Measurements from ENCODE around the gene TANGO2. TPM values are rescaled to one million over a fixed set of nuclear protein-coding genes. Genes with fewer than 3 reads are reported as not detected.

The TANGO2 gene
- total RNA-seq, 1 donor from 2014 or later = 44.2 TPM

DNA sequence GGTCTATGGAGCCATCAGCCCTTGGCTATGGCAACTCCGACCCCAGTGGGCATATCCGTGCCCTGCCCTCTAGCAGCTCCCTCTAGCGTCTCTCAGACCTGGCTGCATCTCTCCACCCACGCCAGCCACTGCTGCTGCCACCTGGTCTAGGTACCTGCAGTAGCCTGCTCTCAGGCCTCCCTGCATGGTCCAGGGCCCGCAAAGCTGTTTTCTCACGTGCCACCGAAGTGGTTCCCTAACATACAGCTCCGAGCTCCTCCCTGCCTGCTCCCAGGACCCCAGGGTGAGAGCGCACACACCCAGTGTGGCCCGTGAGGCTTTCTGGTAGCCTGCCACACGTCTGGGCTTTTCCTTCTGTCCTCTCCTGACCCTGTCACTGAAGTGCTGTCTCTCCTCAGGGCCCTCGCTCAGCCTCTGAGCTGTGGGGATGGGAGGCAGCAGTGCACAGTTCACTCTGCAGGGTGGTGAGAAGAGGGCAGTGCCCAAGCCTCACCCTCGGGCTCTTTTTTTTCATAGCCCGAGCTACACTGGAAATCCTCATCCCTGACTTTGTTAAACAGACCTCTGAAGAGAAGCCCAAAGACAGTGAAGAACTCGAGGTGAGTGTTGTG is 73.4 kb downstream of the TANGO2 start:
- H3K27me3 ChIP-seq (ENCODE audit: control insufficient read depth, insufficient read depth, low read length) = no peaks in the 10 kb centered on the region
- TF ChIP-seq, protein P1, sequence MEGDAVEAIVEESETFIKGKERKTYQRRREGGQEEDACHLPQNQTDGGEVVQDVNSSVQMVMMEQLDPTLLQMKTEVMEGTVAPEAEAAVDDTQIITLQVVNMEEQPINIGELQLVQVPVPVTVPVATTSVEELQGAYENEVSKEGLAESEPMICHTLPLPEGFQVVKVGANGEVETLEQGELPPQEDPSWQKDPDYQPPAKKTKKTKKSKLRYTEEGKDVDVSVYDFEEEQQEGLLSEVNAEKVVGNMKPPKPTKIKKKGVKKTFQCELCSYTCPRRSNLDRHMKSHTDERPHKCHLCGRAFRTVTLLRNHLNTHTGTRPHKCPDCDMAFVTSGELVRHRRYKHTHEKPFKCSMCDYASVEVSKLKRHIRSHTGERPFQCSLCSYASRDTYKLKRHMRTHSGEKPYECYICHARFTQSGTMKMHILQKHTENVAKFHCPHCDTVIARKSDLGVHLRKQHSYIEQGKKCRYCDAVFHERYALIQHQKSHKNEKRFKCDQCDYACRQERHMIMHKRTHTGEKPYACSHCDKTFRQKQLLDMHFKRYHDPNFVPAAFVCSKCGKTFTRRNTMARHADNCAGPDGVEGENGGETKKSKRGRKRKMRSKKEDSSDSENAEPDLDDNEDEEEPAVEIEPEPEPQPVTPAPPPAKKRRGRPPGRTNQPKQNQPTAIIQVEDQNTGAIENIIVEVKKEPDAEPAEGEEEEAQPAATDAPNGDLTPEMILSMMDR (IDR thresholded peaks at IDR 0.05; ENCODE audit: insufficient read depth, low read length, severe bottlenecking) = no peak
- H3K36me3 ChIP-seq (ENCODE audit: control insufficient read depth, insufficient read depth, low read length) = peaks cover 39% of the 10 kb centered on the region
- FAIRE-seq (peak; percentile 91), DNase-seq (ENCODE audit: low read depth) (no peak)
- H3K4me3 ChIP-seq (ENCODE audit: low read depth, low read length) = no peak overlapping the region

GRCh38 chr22:20095521-20095920 is 74.6 kb downstream of the TANGO2 start:
- no peak overlapping the region for H3K4me3 ChIP-seq (ENCODE audit: low read depth, low read length)
- H3K27me3 ChIP-seq (ENCODE audit: control insufficient read depth, insufficient read depth, low read length) = no peaks in the 10 kb centered on the region
- FAIRE-seq (no peak), DNase-seq (ENCODE audit: low read depth) (no peak)
- H3K36me3 ChIP-seq (ENCODE audit: control insufficient read depth, insufficient read depth, low read length) = peaks cover 32% of the 10 kb centered on the region
- TF ChIP-seq, protein P1 (IDR thresholded peaks at IDR 0.05; ENCODE audit: insufficient read depth, low read length, severe bottlenecking) = no peak

GRCh38 chr22:20096574-20097420 is 75.9 kb downstream of the TANGO2 start:
- Histone ChIP-seq H3K4me3 (ENCODE audit: low read depth, low read length) (no peak overlapping the region), H3K27me3 (ENCODE audit: control insufficient read depth, insufficient read depth, low read length) (no peaks in the 10 kb centered on the region), H3K36me3 (ENCODE audit: control insufficient read depth, insufficient read depth, low read length) (peaks cover 31% of the 10 kb centered on the region)
- FAIRE-seq (no peak), DNase-seq (ENCODE audit: low read depth) (no peak)
- TF ChIP-seq, protein P1 (IDR thresholded peaks at IDR 0.05; ENCODE audit: insufficient read depth, low read length, severe bottlenecking) = no peak

- peaks cover 24% of the 10 kb centered on the region for H3K36me3 ChIP-seq (ENCODE audit: control insufficient read depth, insufficient read depth, low read length)
- FAIRE-seq = no peak
These were observed 78.3 kb downstream of the TANGO2 start for GRCh38 chr22:20099099-20099711.

GRCh38 chr22:20101638-20102037 is 80.7 kb downstream of the TANGO2 start:
- peaks cover 34% of the 10 kb centered on the region for H3K36me3 ChIP-seq (ENCODE audit: control insufficient read depth, insufficient read depth, low read length)
- TF ChIP-seq, protein P1 (IDR thresholded peaks at IDR 0.05; ENCODE audit: insufficient read depth, low read length, severe bottlenecking) = no peak

More at GRCh38 chr22:20099099-20099711, 78.3 kb downstream of the TANGO2 start:
- TF ChIP-seq, protein P1 (IDR thresholded peaks at IDR 0.05; ENCODE audit: insufficient read depth, low read length, severe bottlenecking) = no peak
- Histone ChIP-seq H3K27me3 (ENCODE audit: control insufficient read depth, insufficient read depth, low read length) (no peaks in the 10 kb centered on the region), H3K4me3 (ENCODE audit: low read depth, low read length) (no peak overlapping the region)
- DNase-seq (ENCODE audit: low read depth) = no peak

More at GRCh38 chr22:20101638-20102037, 80.7 kb downstream of the TANGO2 start:
- H3K4me3 ChIP-seq (ENCODE audit: low read depth, low read length) = no peak overlapping the region
- H3K27me3 ChIP-seq (ENCODE audit: control insufficient read depth, insufficient read depth, low read length) = no peaks in the 10 kb centered on the region
- FAIRE-seq (no peak), DNase-seq (ENCODE audit: low read depth) (no peak)
